Gastrocnemius medialis (tissue), 4 donors: Measurements from ENCODE around the gene MAD1L1. TPM values are rescaled to one million over a fixed set of nuclear protein-coding genes. Genes with fewer than 3 reads are reported as not detected.
A peak's percentile ranks its signal among the peaks of the same experiment; 100 is the strongest.
"Not testable (repeated sequence)": the region's sequence is repeated elsewhere in the genome, so short reads cannot be mapped to it uniquely, and the experiment has no call there.

Experiments
- ATAC-seq, 2 donors: fragments of 150-250 bp; one replicate each; pipeline ENCODE4 v1.9.1; 2016
- DNase-seq, 2 donors: peaks; one replicate each; pipeline ENCODE4 v3.0.0-alpha.2; 2019
- H3K27ac ChIP-seq, 4 donors: fragments of 200-600 bp; sonication (generic); 1 replicate in 1 of 4; 2 replicates in 3 of 4; pipeline ENCODE4 v1.5.1; 2016 to 2018; ENCODE audit warnings: mild to moderate bottlenecking in 2 of 4, moderate library complexity in 1 of 4
- H3K27me3 ChIP-seq, 3 donors: fragments of 200-600 bp; sonication (generic) in 2 of 3; 1 replicate in 1 of 3; 2 replicates in 2 of 3; pipeline versions ENCODE4 v1.5.1 to v1.6.0; 2016 to 2019; ENCODE audit warnings: mild to moderate bottlenecking in 1 of 3, moderate library complexity in 1 of 3
- H3K36me3 ChIP-seq, 2 donors: fragments of 200-600 bp; sonication (generic) in 1 of 2; one replicate each; pipeline ENCODE4 v1.5.1; 2017 to 2018
- H3K4me1 ChIP-seq, 2 donors: fragments of 200-600 bp; sonication (generic) in 1 of 2; one replicate each; pipeline ENCODE4 v1.5.1; 2016 to 2017; ENCODE audit warnings: mild to moderate bottlenecking in 2 of 2
- H3K4me3 ChIP-seq, 4 donors: fragments of 200-600 bp; sonication (generic) in 3 of 4; 1 replicate in 1 of 4; 2 replicates in 3 of 4; pipeline ENCODE4 v1.5.1; 2016 to 2019; ENCODE audit warnings: mild to moderate bottlenecking in 2 of 4
- H3K9me3 ChIP-seq, 3 donors: fragments of 200-600 bp; sonication (generic) in 2 of 3; 1 replicate in 1 of 3; 2 replicates in 2 of 3; pipeline ENCODE4 v1.5.1; 2016 to 2019
- POLR2A ChIP-seq, 2 donors: fragments of 450-650 bp; IDR thresholded peaks; one replicate each; pipeline ENCODE4 v1.6.1; 2017; ENCODE audit warnings: antibody characterized with exemption in 2 of 2, mild to moderate bottlenecking in 2 of 2, moderate library complexity in 2 of 2
- in situ Hi-C, 4 donors: fragments of 200-750 bp; cut with MboI; loops; one replicate each; pipeline versions ENCODE4 v1.15.0 to v1.8.0; 2017; ENCODE audit warnings: low sequenced_read_pairs in 4 of 4
- intact Hi-C: fragments of 100-400 bp; cut with DNase I; formaldehyde crosslinking; loops from one replicate; pipeline ENCODE4 v1.15.1; 2023; ENCODE audit warnings: low total_unique reads
- total RNA-seq, 4 donors: library from RNA; depleted of rRNA; stranded (reverse); fragments of >200 nt; gene quantifications; one replicate each; pipeline versions ENCODE4 v1.1.0 to v1.2.3, GENCODE V29; 2016
- TF ChIP-seq, protein P1 (sequence below), 5 experiments: fragments of 450-650 bp in 3 of 5; fragments of 200-600 bp in 2 of 5; sonication (generic) in 2 of 5; IDR thresholded peaks in 4 of 5; conservative IDR thresholded peaks in 1 of 5; 1 replicate in 4 of 5; 2 replicates in 1 of 5; pipeline ENCODE4 v1.5.1; 2016 to 2019; ENCODE audit warnings: antibody characterized with exemption in 5 of 5, mild to moderate bottlenecking in 3 of 5, moderate library complexity in 3 of 5

The MAD1L1 gene
- total RNA-seq, 4 donors from 2014 or later = 19.7 to 32.4 (median 22.7) TPM

GRCh38 chr7:2037808-2038522 lies 194.8 kb downstream of the MAD1L1 start:
- intact Hi-C loops (no loop called here), in situ Hi-C loops (no loop called here)
- H3K36me3 ChIP-seq = no peaks in the 10 kb centered on the region
- peaks cover 0 to 3% of the 10 kb centered on the region in 2 donors for H3K4me1 ChIP-seq
- no peaks in the 10 kb centered on the region for H3K27me3 ChIP-seq
- no peak for TF ChIP-seq POLR2A (IDR thresholded peaks at IDR 0.05)
- TF ChIP-seq, protein P1, sequence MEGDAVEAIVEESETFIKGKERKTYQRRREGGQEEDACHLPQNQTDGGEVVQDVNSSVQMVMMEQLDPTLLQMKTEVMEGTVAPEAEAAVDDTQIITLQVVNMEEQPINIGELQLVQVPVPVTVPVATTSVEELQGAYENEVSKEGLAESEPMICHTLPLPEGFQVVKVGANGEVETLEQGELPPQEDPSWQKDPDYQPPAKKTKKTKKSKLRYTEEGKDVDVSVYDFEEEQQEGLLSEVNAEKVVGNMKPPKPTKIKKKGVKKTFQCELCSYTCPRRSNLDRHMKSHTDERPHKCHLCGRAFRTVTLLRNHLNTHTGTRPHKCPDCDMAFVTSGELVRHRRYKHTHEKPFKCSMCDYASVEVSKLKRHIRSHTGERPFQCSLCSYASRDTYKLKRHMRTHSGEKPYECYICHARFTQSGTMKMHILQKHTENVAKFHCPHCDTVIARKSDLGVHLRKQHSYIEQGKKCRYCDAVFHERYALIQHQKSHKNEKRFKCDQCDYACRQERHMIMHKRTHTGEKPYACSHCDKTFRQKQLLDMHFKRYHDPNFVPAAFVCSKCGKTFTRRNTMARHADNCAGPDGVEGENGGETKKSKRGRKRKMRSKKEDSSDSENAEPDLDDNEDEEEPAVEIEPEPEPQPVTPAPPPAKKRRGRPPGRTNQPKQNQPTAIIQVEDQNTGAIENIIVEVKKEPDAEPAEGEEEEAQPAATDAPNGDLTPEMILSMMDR (IDR thresholded peaks at IDR 0.05 in 4 of 5, conservative IDR thresholded peaks at IDR 0.05 in 1 of 5) = no peak
- ATAC-seq = no peak
- DNase-seq = no peak
- no peaks in the 10 kb centered on the region for H3K9me3 ChIP-seq
- H3K4me3 ChIP-seq = peak overlapping the region in 3 of 4 donors; percentile 5 to 15 (median 9)
- no peak overlapping the region for H3K27ac ChIP-seq

- in situ Hi-C loops (no loop called here), intact Hi-C loops (no loop called here)
- Histone ChIP-seq H3K27ac (no peak overlapping the region), H3K27me3 (no peaks in the 10 kb centered on the region), H3K4me1 (peaks cover 0 to 3% of the 10 kb centered on the region in 2 donors), H3K9me3 (no peaks in the 10 kb centered on the region), H3K4me3 (peak overlapping the region in 2 of 4 donors; percentile 9 to 15), H3K36me3 (no peaks in the 10 kb centered on the region)
- no peak for ATAC-seq
- no peak for TF ChIP-seq POLR2A (IDR thresholded peaks at IDR 0.05)
- TF ChIP-seq, protein P1 (IDR thresholded peaks at IDR 0.05 in 4 of 5, conservative IDR thresholded peaks at IDR 0.05 in 1 of 5) = no peak
- DNase-seq = no peak
Measured at GRCh38 chr7:2037301-2037807, 195.4 kb downstream of the MAD1L1 start.

DNA sequence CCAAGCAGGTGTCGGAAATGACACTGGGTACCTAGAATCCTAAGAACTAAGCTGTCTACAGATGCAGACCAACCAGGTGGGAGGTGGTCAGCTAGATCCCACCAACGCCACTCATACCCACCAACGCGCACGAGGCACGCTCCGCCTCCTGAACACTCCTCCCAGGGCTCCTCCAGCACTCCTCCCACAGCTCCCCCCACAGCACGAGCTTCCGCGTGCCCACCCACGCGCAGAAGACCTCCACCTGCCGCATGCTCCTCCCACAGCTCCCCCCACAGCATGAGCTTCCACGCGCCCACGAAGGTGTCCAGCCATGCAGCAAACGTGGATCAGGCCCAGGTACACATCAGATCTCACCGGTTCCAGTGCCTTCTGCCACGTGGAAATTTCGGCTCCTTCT lies 196.0 kb downstream of the MAD1L1 start:
- no peaks in the 10 kb centered on the region for H3K9me3 ChIP-seq
- ATAC-seq (no peak), DNase-seq (no peak)
- peaks cover 0 to 3% of the 10 kb centered on the region in 2 donors for H3K4me1 ChIP-seq
- TF ChIP-seq, protein P1 (IDR thresholded peaks at IDR 0.05 in 4 of 5, conservative IDR thresholded peaks at IDR 0.05 in 1 of 5) = no peak
- TF ChIP-seq POLR2A (IDR thresholded peaks at IDR 0.05) = no peak
- no peaks in the 10 kb centered on the region for H3K36me3 ChIP-seq
- no peaks in the 10 kb centered on the region for H3K27me3 ChIP-seq
- in situ Hi-C loops (no loop called here), intact Hi-C loops (no loop called here)
- no peak overlapping the region for H3K27ac ChIP-seq
- H3K4me3 ChIP-seq = no peak overlapping the region

- DNase-seq, ATAC-seq, in situ Hi-C loops, intact Hi-C loops, H3K9me3 ChIP-seq, H3K27me3 ChIP-seq, H3K36me3 ChIP-seq, H3K4me1 ChIP-seq, H3K27ac ChIP-seq, H3K4me3 ChIP-seq: not testable (repeated sequence)
Measured at GRCh38 chr7:2036201-2036600, 196.5 kb downstream of the MAD1L1 start.

DNA sequence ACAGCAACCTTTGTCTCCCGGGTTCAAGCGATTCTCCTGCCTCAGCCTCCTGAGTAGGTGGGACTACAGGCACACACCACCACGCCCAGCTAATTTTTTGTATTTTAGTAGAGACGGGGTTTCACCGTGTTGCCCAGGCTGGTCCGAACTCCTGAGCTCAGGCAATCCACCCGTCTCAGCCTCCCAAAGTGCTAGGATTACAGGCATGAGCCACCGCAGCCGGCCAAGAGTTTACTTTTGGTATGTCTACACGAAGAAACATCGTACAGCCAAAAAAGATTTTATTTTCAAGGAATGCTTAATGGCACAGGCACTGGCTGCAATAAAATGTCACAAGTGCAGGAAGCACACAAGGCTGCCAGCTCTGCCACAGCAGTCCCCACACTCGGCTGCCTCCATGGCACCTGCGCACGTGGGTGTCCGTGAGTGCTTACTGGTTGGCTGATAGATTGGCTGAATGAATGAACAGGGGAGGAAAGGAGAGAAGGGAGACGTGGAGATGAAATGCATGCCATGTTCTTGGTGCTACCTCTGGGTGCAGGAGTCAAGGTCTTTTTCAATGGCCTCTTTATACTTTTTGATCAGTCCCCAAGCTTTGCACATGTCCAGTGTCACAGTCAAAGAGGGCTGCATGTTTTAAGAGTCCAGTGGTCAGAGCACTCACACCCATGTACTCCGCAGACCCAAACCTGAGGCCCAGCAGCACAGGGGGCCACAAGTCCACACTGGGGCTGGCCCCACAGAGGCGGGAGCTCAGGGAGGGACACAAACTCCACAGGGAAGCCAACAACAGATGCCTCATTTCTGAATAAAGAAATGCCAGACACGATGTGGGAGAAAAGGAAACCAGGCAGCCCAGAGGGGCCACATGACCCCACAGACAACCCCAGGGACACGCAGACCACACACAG lies 198.2 kb downstream of the MAD1L1 start:
- TF ChIP-seq, protein P1 (IDR thresholded peaks at IDR 0.05 in 4 of 5, conservative IDR thresholded peaks at IDR 0.05 in 1 of 5) = no peak
- TF ChIP-seq POLR2A (IDR thresholded peaks at IDR 0.05) = no peak
- Histone ChIP-seq H3K9me3 (no peaks in the 10 kb centered on the region), H3K36me3 (no peaks in the 10 kb centered on the region), H3K4me1 (peaks cover 0 to 3% of the 10 kb centered on the region in 2 donors), H3K27me3 (no peaks in the 10 kb centered on the region), H3K27ac (no peak overlapping the region), H3K4me3 (no peak overlapping the region)
- in situ Hi-C loops (no loop called here), intact Hi-C loops (no loop called here)
- peak in 1 of 2 donors; percentile 2 for DNase-seq
- ATAC-seq = no peak
